Left hindlimb (tissue), 1 donor: ENCODE data around the gene RPL39L.

Experiments used
- DNase-seq: peaks from one replicate; pipeline ENCODE4 v3.0.0-alpha.2; 2018

RPL39L gene

DNA sequence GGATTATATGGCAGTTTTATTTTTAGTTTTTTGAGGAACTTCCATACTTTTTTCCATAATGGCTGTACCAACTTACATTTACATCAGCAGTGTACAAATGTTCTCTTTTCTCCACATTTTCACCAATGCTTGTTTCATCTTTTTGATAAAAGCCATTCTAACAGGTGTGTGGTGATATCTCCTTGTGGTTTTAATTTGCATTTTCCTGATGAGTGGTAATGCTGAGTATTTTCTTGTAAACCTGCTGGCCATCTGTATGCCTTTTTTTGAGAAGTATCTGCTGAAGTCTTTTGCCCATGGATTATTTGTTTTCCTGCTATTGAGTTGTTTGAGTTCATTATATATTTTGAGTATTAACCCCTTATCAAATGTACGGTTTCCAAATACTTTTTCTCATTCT is 50.6 kb downstream of the RPL39L start:
- no peak for DNase-seq

DNA sequence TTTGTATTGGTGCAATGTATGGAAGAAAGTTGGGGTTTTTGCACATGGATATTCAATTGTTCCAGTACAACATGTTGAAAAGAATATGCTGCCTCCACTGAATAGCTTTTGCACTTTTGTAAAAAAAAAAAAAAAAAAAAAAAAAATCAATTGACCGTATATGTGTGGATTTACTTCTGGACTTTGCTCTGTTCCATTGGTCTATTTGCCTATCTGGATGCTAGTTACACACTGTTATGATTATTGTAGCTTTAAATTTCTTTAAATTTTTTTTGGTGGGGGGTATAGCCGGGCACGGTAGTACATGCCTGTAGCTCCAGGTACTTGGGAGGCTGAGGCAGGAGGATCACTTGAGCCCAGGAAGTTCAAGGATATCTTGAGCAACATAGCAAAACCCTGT is 52.5 kb downstream of the RPL39L start:
- no peak for DNase-seq

DNA sequence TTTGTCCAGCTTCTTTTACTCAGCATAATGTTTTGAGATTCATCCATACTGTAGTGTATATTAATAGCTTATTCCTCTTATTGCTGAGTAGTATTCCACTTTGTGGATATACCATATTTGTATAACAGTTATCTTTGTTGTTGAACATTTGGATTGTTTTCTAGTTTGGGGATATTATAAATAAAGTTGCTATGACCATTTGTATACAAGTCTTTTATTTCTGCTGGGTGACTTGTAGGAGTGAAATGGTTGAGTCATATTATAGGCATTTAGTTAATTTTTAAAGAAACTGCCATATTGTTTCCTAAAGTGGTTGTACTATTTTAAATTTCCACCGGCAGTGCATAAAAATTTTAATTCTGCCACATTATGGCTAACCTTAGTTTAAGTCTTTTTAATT is 53.4 kb downstream of the RPL39L start:
- DNase-seq: no peak

GRCh38 chr3:187085021-187085666 is 54.2 kb downstream of the RPL39L start:
- DNase-seq: no peak

DNA sequence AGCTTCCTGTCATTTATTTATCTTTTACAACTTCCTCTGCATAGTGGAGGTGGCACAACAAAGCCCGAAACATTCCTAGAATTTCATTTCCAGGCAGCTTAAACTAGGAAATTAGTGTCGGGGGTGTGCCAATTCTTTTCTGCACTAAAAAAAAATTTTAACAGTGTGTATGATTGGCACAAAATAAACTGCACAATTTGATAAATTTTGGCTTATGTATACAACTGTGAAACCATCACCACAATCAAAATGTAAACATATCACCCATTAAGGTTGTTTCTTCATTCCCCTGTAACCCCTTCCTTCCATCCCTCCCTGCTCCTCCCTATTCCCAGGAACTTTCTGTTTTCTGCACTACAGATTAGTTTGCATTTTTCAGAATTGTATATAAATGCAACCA is 54.7 kb downstream of the RPL39L start:
- no peak for DNase-seq

- DNase-seq: no peak
Observed at GRCh38 chr3:187084126-187084525, 55.2 kb downstream of the RPL39L start.

DNA sequence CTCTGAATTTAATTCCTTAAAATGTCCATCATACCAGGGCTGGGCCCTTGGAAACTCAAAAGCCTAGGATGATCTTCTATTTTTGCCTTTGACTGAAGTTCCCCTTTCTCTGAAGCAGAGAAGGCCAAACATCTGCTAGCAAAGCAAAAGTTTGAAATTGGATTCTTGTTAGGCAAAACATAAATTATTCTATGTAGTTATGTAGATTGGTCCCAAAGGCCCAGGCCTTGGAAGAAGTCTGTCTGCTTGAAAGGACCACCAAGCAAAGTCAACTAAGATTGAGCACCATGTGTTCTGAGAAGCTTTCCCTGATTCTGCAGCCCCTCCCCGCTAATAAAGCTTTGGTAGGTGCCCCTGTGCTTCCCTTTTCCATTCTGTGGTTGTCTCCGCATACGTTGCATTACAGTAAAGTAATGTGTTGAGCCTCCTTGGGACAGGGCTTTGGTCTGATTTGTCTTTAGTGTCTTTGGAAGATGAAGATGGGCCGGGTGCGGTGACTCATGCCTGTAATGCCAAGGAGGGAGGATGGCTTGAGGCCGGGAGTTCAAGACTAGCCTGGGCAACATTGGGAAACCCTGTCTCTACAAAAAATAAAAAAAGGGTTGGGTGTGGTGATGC is 56.4 kb downstream of the RPL39L start:
- DNase-seq: no peak

DNA sequence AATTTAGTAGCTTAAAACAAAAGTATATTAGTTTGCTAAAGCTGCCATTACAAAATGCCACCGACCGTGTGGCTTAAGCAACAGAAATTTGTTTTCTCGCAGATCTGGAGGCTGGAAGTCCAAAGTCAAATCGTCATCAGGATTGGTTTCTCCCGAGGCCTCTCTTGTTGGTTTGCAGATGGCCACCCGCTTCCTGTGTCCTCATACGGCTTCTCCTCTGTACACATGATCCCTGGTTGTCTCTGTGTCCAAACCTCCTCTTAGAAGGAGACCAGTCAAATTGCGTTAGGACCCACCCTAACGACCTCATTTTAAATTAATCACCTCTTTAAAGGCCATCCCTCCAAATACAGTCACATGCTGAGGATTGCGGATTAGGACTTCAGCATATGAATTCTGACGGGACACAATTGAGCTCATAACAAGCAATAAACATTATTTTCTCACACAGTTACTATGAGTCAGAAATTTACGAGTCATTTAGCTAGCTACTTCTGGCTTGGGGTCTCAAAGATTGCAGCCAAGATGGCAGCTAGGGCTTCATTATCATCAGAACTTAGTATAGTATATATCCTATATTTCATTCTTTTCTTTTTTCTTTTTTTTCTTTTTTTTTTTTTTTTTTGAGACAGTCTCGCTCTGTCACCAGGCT is 58.4 kb downstream of the RPL39L start:
- DNase-seq: no peak

GRCh38 chr3:187079090-187080022 is 59.9 kb downstream of the RPL39L start:
- DNase-seq: no peak

DNA sequence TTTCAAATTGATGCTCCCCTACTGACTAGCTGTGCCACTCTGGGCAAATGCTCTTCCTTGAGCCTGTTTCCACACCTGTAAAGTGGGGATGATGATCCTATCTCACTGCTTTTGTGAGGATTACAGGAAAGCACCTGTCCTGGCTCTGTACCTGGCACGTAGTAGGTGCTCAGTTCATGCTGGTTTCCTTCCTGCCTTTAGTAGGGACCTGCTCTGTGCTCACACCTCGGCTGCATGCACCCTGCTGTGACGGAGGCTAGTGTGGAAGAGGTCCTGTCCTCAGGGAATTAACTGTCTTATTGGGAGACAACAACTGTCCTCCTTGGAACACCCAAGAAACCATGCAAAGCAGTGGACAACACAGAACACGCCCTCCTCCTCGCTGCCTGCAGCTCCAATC is 61.8 kb downstream of the RPL39L start:
- no peak for DNase-seq

- no peak for DNase-seq
Observed at GRCh38 chr3:187077085-187077484, 62.2 kb downstream of the RPL39L start.

- no peak for DNase-seq
Observed at GRCh38 chr3:187076297-187076696, 63.0 kb downstream of the RPL39L start.

DNA sequence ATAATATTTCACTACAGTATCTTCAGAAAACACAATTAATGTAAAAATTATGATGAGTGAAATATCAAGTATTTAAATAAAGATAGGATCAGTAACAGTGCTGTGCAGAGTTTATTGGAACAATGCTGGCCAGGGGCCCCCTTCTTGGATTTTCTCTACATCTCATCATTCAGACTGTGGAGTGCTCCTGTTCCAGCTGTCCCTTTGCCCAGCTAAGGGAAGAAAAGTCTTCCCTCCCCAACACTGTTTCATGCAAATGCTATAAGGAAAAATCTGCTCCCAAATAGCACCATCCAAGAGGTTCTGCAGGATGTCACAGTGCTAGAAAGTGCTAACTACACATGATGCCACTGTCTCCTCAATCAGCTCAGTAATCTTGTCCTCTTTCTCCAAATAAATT is 64.5 kb downstream of the RPL39L start:
- no peak for DNase-seq

- DNase-seq: no peak
Observed at GRCh38 chr3:187073581-187074098, 65.7 kb downstream of the RPL39L start.

- no peak for DNase-seq
Observed at GRCh38 chr3:187072511-187072910, 66.8 kb downstream of the RPL39L start.

- no peak for DNase-seq
Observed at GRCh38 chr3:187072102-187072501, 67.2 kb downstream of the RPL39L start.
